SK-N-SH treated with all-trans-retinoic acid at 6 μM for 48 hours (cell line): ENCODE results near the gene PLSCR2.
"Not testable (repeated sequence)": the region's sequence is repeated elsewhere in the genome, so short reads cannot be mapped to it uniquely, and the experiment has no call there.

Source experiments
- ATAC-seq: fragments of 200-7000 bp; cut with Tn5 transposase; 3 replicates; pipeline ENCODE4 v1.9.1; 2020; ENCODE audit warnings: mild to moderate bottlenecking, moderate library complexity
- ARNTL ChIP-seq: fragments of 450-650 bp; formaldehyde crosslinking; IDR thresholded peaks from 2 replicates; pipeline ENCODE4 v1.5.0; 2020; ENCODE audit warnings: low read depth, mild to moderate bottlenecking, moderate library complexity, borderline replicate concordance
- BACH2 ChIP-seq: fragments of 250-450 bp; sonication (Bioruptor Pico); IDR thresholded peaks from 2 replicates; pipeline ENCODE4 v1.9.0; 2021; ENCODE audit warnings: mild to moderate bottlenecking, borderline replicate concordance
- CSDC2 ChIP-seq: fragments of 250-450 bp; sonication (Bioruptor Pico); IDR thresholded peaks from 2 replicates; pipeline ENCODE4 v1.5.0; 2020; ENCODE audit warnings: mild to moderate bottlenecking, moderate library complexity
- ESRRG ChIP-seq: fragments of 250-450 bp; sonication (Bioruptor Pico); IDR thresholded peaks from 2 replicates; pipeline ENCODE4 v1.6.1; 2021; ENCODE audit warnings: mild to moderate bottlenecking
- ISL1 ChIP-seq: fragments of 250-450 bp; sonication (Bioruptor Pico); IDR thresholded peaks from 2 replicates; pipeline ENCODE4 v2.1.2; 2022; ENCODE audit warnings: mild to moderate bottlenecking, moderate library complexity
- OSR1 ChIP-seq: fragments of 250-450 bp; sonication (Bioruptor Pico); IDR thresholded peaks from 2 replicates; pipeline ENCODE4 v1.8.0; 2022; ENCODE audit warnings: moderate library complexity, mild to moderate bottlenecking, inconsistent platforms
- PPARA ChIP-seq: fragments of 250-450 bp; sonication (Bioruptor Pico); IDR thresholded peaks from 2 replicates; pipeline ENCODE4 v1.5.0; 2020; ENCODE audit warnings: mild to moderate bottlenecking, borderline replicate concordance
- RARB ChIP-seq: fragments of 250-450 bp; sonication (Bioruptor Pico); IDR thresholded peaks from 2 replicates; pipeline ENCODE4 v1.8.0; 2021; ENCODE audit warnings: mild to moderate bottlenecking, moderate library complexity
- SNAI2 ChIP-seq: fragments of 250-450 bp; sonication (Bioruptor Pico); IDR thresholded peaks from 2 replicates; pipeline ENCODE4 v1.5.0; 2020; ENCODE audit warnings: mild to moderate bottlenecking, moderate library complexity
- TCF4 ChIP-seq: fragments of 250-450 bp; sonication (Bioruptor Pico); IDR thresholded peaks from 2 replicates; pipeline ENCODE4 v1.8.0; 2021; ENCODE audit warnings: mild to moderate bottlenecking, moderate library complexity, borderline replicate concordance
- TOX ChIP-seq: fragments of 250-450 bp; sonication (Bioruptor Pico); IDR thresholded peaks from 2 replicates; pipeline ENCODE4 v1.8.0; 2021; ENCODE audit warnings: mild to moderate bottlenecking, moderate library complexity, borderline replicate concordance
- ZC3H10 ChIP-seq: fragments of 250-450 bp; sonication (Bioruptor Pico); IDR thresholded peaks from 2 replicates; pipeline ENCODE4 v1.5.1; 2021; ENCODE audit warnings: mild to moderate bottlenecking, moderate library complexity
- ZFP3 ChIP-seq: fragments of 250-450 bp; sonication (Bioruptor Pico); IDR thresholded peaks from 2 replicates; pipeline ENCODE4 v1.5.0; 2020; ENCODE audit warnings: mild to moderate bottlenecking, moderate library complexity
- ZFP30 ChIP-seq: fragments of 450-650 bp; formaldehyde crosslinking; IDR thresholded peaks from 2 replicates; pipeline ENCODE4 v1.5.0; 2022; ENCODE audit warnings: mild to moderate bottlenecking, moderate library complexity
- ZNF565 ChIP-seq: fragments of 450-650 bp; formaldehyde crosslinking; conservative IDR thresholded peaks from 2 replicates; pipeline ENCODE4 v1.5.0; 2020; ENCODE audit warnings: low read depth, mild to moderate bottlenecking, moderate library complexity
- ZNF70 ChIP-seq: fragments of 450-650 bp; formaldehyde crosslinking; IDR thresholded peaks from 2 replicates; pipeline ENCODE4 v1.5.0; 2020; ENCODE audit warnings: mild to moderate bottlenecking, moderate library complexity
- ZNF8 ChIP-seq: fragments of 450-650 bp; formaldehyde crosslinking; IDR thresholded peaks from 2 replicates; pipeline ENCODE4 v1.5.0; 2020; ENCODE audit warnings: mild to moderate bottlenecking, moderate library complexity
- TF ChIP-seq, protein P1 (sequence below): fragments of 250-450 bp; sonication (Bioruptor Pico); IDR thresholded peaks from 2 replicates; pipeline ENCODE4 v1.8.0; 2021; ENCODE audit warnings: low read depth, mild to moderate bottlenecking, moderate library complexity, borderline replicate concordance
- TF ChIP-seq, protein P2 (sequence below): fragments of 250-450 bp; sonication (Bioruptor Pico); IDR thresholded peaks from 2 replicates; pipeline ENCODE4 v1.5.1; 2020; ENCODE audit warnings: low read depth, mild to moderate bottlenecking, moderate library complexity
- TF ChIP-seq, protein P3 (sequence below): fragments of 250-450 bp; sonication (Bioruptor Pico); IDR thresholded peaks from 2 replicates; pipeline ENCODE4 v1.8.0; 2020; ENCODE audit warnings: mild to moderate bottlenecking, moderate library complexity, borderline replicate concordance

PLSCR2 gene

DNA sequence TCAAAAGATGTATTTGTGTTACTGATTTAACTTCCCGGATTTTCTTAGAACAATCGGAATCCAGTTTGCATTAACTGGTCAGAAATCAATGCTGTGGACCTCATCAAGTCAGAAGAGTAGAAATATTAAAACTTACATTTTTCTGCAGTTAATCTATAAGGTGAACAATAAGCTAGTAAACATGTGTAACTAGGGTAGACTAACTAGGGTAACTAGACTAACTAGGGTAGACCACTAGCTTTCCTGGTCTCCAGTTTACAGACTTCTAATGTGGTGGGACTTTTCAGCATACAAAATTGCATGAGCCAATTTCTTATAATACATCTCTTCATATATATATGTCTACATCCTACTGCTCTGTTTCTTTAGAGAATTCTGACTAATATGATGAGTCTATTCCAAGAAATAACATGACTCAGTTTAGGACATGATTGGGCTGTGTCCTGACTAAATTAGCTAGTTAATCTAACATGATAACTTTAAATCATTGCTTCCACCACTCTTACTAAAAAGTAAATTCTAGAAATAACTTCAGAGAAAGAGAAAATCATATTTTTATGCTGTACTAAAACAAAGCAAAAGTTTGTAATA is 5.3 kb downstream of the PLSCR2 start:
- no peak for TF ChIP-seq ISL1
- no peak for ATAC-seq

DNA sequence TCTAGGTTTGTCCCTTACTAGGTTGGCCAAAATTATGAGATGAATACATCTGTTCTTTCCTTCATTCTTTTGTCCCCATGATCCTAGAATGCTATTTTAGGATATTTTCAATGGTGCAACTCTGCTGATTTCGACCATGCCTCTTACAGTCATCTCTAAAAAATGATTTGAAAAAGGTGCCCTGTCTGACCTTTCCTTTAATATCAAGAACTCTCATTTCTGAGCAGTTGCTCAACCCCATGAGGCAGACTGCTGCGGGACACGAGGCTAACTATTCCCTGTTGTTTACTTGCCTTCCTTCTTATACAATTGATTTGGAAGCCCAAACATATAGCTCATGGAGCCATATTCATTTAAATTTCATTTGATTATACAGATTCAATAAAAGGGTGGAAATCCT is 14.6 kb downstream of the PLSCR2 start:
- no peak for TF ChIP-seq ZNF70 (CRISPR knock-in tag)
- no peak for TF ChIP-seq ARNTL
- TF ChIP-seq ZFP30 (CRISPR knock-in tag), result no peak
- TF ChIP-seq, protein P1, sequence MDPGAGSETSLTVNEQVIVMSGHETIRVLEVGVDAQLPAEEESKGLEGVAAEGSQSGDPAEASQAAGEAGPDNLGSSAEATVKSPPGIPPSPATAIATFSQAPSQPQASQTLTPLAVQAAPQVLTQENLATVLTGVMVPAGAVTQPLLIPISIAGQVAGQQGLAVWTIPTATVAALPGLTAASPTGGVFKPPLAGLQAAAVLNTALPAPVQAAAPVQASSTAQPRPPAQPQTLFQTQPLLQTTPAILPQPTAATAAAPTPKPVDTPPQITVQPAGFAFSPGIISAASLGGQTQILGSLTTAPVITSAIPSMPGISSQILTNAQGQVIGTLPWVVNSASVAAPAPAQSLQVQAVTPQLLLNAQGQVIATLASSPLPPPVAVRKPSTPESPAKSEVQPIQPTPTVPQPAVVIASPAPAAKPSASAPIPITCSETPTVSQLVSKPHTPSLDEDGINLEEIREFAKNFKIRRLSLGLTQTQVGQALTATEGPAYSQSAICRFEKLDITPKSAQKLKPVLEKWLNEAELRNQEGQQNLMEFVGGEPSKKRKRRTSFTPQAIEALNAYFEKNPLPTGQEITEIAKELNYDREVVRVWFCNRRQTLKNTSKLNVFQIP (CRISPR knock-in tag), result no peak
- TF ChIP-seq ESRRG (CRISPR knock-in tag), result no peak
- no peak for TF ChIP-seq CSDC2 (CRISPR knock-in tag)
- TF ChIP-seq, protein P2, sequence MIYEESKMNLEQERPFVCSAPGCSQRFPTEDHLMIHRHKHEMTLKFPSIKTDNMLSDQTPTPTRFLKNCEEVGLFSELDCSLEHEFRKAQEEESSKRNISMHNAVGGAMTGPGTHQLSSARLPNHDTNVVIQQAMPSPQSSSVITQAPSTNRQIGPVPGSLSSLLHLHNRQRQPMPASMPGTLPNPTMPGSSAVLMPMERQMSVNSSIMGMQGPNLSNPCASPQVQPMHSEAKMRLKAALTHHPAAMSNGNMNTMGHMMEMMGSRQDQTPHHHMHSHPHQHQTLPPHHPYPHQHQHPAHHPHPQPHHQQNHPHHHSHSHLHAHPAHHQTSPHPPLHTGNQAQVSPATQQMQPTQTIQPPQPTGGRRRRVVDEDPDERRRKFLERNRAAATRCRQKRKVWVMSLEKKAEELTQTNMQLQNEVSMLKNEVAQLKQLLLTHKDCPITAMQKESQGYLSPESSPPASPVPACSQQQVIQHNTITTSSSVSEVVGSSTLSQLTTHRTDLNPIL (CRISPR knock-in tag), result no peak
- TF ChIP-seq RARB, result no peak
- TF ChIP-seq SNAI2 (CRISPR knock-in tag), result no peak
- no peak for TF ChIP-seq TCF4
- no peak for ATAC-seq

- no peak for ATAC-seq
Measured at GRCh38 chr3:146449613-146450012, 19.7 kb downstream of the PLSCR2 start.

GRCh38 chr3:146449076-146449475 is 20.3 kb downstream of the PLSCR2 start:
- ATAC-seq, result no peak
- no peak for TF ChIP-seq ARNTL
- TF ChIP-seq TOX (CRISPR knock-in tag), result no peak
- no peak for TF ChIP-seq ZFP30 (CRISPR knock-in tag)

More at GRCh38 chr3:146449613-146450012, 19.7 kb downstream of the PLSCR2 start:
- TF ChIP-seq CSDC2 (CRISPR knock-in tag) (no peak), TCF4 (no peak), TOX (CRISPR knock-in tag) (no peak), ESRRG (CRISPR knock-in tag) (no peak)

GRCh38 chr3:146446026-146446425 is 23.3 kb downstream of the PLSCR2 start:
- no peak for ATAC-seq
- TF ChIP-seq, protein P1 (CRISPR knock-in tag), result no peak
- TF ChIP-seq SNAI2 (CRISPR knock-in tag) (no peak), ZC3H10 (CRISPR knock-in tag) (no peak), ZFP3 (no peak), ZFP30 (CRISPR knock-in tag) (no peak), ESRRG (CRISPR knock-in tag) (no peak)
- TF ChIP-seq, protein P3, sequence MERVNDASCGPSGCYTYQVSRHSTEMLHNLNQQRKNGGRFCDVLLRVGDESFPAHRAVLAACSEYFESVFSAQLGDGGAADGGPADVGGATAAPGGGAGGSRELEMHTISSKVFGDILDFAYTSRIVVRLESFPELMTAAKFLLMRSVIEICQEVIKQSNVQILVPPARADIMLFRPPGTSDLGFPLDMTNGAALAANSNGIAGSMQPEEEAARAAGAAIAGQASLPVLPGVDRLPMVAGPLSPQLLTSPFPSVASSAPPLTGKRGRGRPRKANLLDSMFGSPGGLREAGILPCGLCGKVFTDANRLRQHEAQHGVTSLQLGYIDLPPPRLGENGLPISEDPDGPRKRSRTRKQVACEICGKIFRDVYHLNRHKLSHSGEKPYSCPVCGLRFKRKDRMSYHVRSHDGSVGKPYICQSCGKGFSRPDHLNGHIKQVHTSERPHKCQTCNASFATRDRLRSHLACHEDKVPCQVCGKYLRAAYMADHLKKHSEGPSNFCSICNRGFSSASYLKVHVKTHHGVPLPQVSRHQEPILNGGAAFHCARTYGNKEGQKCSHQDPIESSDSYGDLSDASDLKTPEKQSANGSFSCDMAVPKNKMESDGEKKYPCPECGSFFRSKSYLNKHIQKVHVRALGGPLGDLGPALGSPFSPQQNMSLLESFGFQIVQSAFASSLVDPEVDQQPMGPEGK (CRISPR knock-in tag), result no peak

DNA sequence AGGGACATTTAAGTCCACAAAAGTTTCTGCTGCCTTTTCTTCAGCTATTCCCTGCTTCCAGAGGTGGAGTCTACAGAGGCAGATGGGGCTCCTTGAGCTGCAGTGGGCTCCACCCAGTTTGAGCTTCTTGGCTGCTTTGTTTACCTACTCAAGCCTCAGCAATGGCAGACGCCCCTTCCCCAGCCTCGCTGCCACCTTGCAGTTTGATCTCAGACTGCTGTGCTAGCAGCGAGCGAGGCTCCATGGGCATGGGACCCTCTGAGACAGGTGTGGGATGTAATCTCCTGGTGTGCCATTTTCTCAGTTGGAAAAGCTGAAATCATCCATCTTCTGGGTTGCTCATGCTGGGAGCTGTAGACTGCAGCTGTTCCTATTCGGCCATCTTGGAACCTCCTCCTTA is 29.1 kb downstream of the PLSCR2 start:
- not testable (repeated sequence) for ATAC-seq

DNA sequence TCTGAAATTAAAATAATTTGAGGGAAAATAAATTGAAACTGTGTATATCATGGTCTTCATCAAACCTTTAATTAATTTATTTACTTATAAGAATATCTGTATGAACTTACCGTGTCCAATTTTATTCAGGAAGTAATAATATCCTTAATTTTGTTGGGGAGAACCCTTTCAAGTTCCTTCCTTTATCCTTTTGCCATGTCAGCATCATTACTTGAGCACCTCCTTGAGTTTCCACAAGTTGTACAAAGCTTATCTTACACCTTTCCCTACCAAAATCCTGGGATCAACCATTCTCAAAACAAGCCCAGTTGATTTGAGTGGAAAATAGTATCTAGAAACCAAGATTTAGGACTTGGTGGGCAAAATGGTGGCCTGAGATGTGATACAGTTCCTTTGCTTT is 37.3 kb downstream of the PLSCR2 start:
- ATAC-seq, result no peak
- TF ChIP-seq ZNF70 (CRISPR knock-in tag) (no peak), ZNF8 (no peak), TOX (CRISPR knock-in tag) (no peak), ZFP3 (no peak), ESRRG (CRISPR knock-in tag) (no peak), BACH2 (CRISPR knock-in tag) (no peak), OSR1 (CRISPR knock-in tag) (no peak), SNAI2 (CRISPR knock-in tag) (no peak), ZNF565 (CRISPR knock-in tag) (no peak), ISL1 (no peak), PPARA (CRISPR knock-in tag) (no peak), TCF4 (no peak)
- TF ChIP-seq, protein P1 (CRISPR knock-in tag), result no peak
- TF ChIP-seq, all 23 proteins: peak for 0
